Gastrocnemius medialis (tissue), 4 donors: Measurements from ENCODE around the gene CERS6. TPM values are rescaled to one million over a fixed set of nuclear protein-coding genes. Genes with fewer than 3 reads are reported as not detected.
A peak's percentile ranks its signal among the peaks of the same experiment; 100 is the strongest.

Source experiments
- ATAC-seq, 2 donors: fragments of 150-250 bp; one replicate each; pipeline ENCODE4 v1.9.1; 2016
- DNase-seq, 2 donors: peaks; one replicate each; pipeline ENCODE4 v3.0.0-alpha.2; 2019
- H3K27ac ChIP-seq, 4 donors: fragments of 200-600 bp; sonication (generic); 1 replicate in 1 of 4; 2 replicates in 3 of 4; pipeline ENCODE4 v1.5.1; 2016 to 2018; ENCODE audit warnings: mild to moderate bottlenecking in 2 of 4, moderate library complexity in 1 of 4
- H3K27me3 ChIP-seq, 3 donors: fragments of 200-600 bp; sonication (generic) in 2 of 3; 1 replicate in 1 of 3; 2 replicates in 2 of 3; pipeline versions ENCODE4 v1.5.1 to v1.6.0; 2016 to 2019; ENCODE audit warnings: mild to moderate bottlenecking in 1 of 3, moderate library complexity in 1 of 3
- H3K36me3 ChIP-seq, 2 donors: fragments of 200-600 bp; sonication (generic) in 1 of 2; one replicate each; pipeline ENCODE4 v1.5.1; 2017 to 2018
- H3K4me1 ChIP-seq, 2 donors: fragments of 200-600 bp; sonication (generic) in 1 of 2; one replicate each; pipeline ENCODE4 v1.5.1; 2016 to 2017; ENCODE audit warnings: mild to moderate bottlenecking in 2 of 2
- H3K4me3 ChIP-seq, 4 donors: fragments of 200-600 bp; sonication (generic) in 3 of 4; 1 replicate in 1 of 4; 2 replicates in 3 of 4; pipeline ENCODE4 v1.5.1; 2016 to 2019; ENCODE audit warnings: mild to moderate bottlenecking in 2 of 4
- H3K9me3 ChIP-seq, 3 donors: fragments of 200-600 bp; sonication (generic) in 2 of 3; 1 replicate in 1 of 3; 2 replicates in 2 of 3; pipeline ENCODE4 v1.5.1; 2016 to 2019
- CTCF ChIP-seq, 5 experiments: fragments of 450-650 bp in 3 of 5; fragments of 200-600 bp in 2 of 5; sonication (generic) in 2 of 5; IDR thresholded peaks in 4 of 5; conservative IDR thresholded peaks in 1 of 5; 1 replicate in 4 of 5; 2 replicates in 1 of 5; pipeline ENCODE4 v1.5.1; 2016 to 2019; ENCODE audit warnings: antibody characterized with exemption in 5 of 5, mild to moderate bottlenecking in 3 of 5, moderate library complexity in 3 of 5
- POLR2A ChIP-seq, 2 donors: fragments of 450-650 bp; IDR thresholded peaks; one replicate each; pipeline ENCODE4 v1.6.1; 2017; ENCODE audit warnings: antibody characterized with exemption in 2 of 2, mild to moderate bottlenecking in 2 of 2, moderate library complexity in 2 of 2
- in situ Hi-C, 4 donors: fragments of 200-750 bp; cut with MboI; loops; one replicate each; pipeline versions ENCODE4 v1.15.0 to v1.8.0; 2017; ENCODE audit warnings: low sequenced_read_pairs in 4 of 4
- intact Hi-C: fragments of 100-400 bp; cut with DNase I; formaldehyde crosslinking; loops from one replicate; pipeline ENCODE4 v1.15.1; 2023; ENCODE audit warnings: low total_unique reads
- total RNA-seq, 4 donors: library from RNA; depleted of rRNA; stranded (reverse); fragments of >200 nt; gene quantifications; one replicate each; pipeline versions ENCODE4 v1.1.0 to v1.2.3, GENCODE V29; 2016

Gene CERS6
- total RNA-seq, 4 donors from 2014 or later = 11.9 to 18.0 (median 14.7) TPM

GRCh38 chr2:168608796-168609195, 152.7 kb downstream of the CERS6 start:
- H3K4me1 ChIP-seq = peaks cover 10 to 16% of the 10 kb centered on the region in 2 donors
- in situ Hi-C loops = no loop called here
- intact Hi-C loops = no loop called here

GRCh38 chr2:168611091-168611490, 155.0 kb downstream of the CERS6 start:
- intact Hi-C loops = no loop called here

More at GRCh38 chr2:168608796-168609195, 152.7 kb downstream of the CERS6 start:
- TF ChIP-seq POLR2A (IDR thresholded peaks at IDR 0.05) = no peak
- no peak for TF ChIP-seq CTCF (IDR thresholded peaks at IDR 0.05 in 4 of 5, conservative IDR thresholded peaks at IDR 0.05 in 1 of 5)
- H3K4me3 ChIP-seq = no peak overlapping the region
- ATAC-seq (no peak), DNase-seq (no peak)
- H3K36me3 ChIP-seq = no peaks in the 10 kb centered on the region
- no peaks in the 10 kb centered on the region for H3K27me3 ChIP-seq
- no peaks in the 10 kb centered on the region for H3K9me3 ChIP-seq
- no peak overlapping the region for H3K27ac ChIP-seq

GRCh38 chr2:168611896-168612650, 156.0 kb downstream of the CERS6 start:
- intact Hi-C loops (no loop called here), in situ Hi-C loops (no loop called here)
- no peaks in the 10 kb centered on the region for H3K9me3 ChIP-seq
- ATAC-seq (peak in 1 of 2 donors; percentile 21), DNase-seq (no peak)
- no peak for TF ChIP-seq POLR2A (IDR thresholded peaks at IDR 0.05)
- TF ChIP-seq CTCF (IDR thresholded peaks at IDR 0.05 in 4 of 5, conservative IDR thresholded peaks at IDR 0.05 in 1 of 5) = no peak
- no peaks in the 10 kb centered on the region for H3K36me3 ChIP-seq
- H3K27me3 ChIP-seq = no peaks in the 10 kb centered on the region
- H3K4me3 ChIP-seq = no peak overlapping the region
- H3K27ac ChIP-seq = peak overlapping the region in 3 of 4 donors; percentile 10 to 32 (median 12)
- peaks cover 10 to 16% of the 10 kb centered on the region in 2 donors for H3K4me1 ChIP-seq

More at GRCh38 chr2:168611091-168611490, 155.0 kb downstream of the CERS6 start:
- Histone ChIP-seq H3K9me3 (no peaks in the 10 kb centered on the region), H3K4me1 (peaks cover 10 to 16% of the 10 kb centered on the region in 2 donors), H3K27ac (no peak overlapping the region), H3K36me3 (no peaks in the 10 kb centered on the region), H3K4me3 (no peak overlapping the region), H3K27me3 (no peaks in the 10 kb centered on the region)
- TF ChIP-seq POLR2A (IDR thresholded peaks at IDR 0.05) = no peak
- no peak for TF ChIP-seq CTCF (IDR thresholded peaks at IDR 0.05 in 4 of 5, conservative IDR thresholded peaks at IDR 0.05 in 1 of 5)
- in situ Hi-C loops = no loop called here
- DNase-seq (no peak), ATAC-seq (no peak)

- TF ChIP-seq CTCF (IDR thresholded peaks at IDR 0.05 in 4 of 5, conservative IDR thresholded peaks at IDR 0.05 in 1 of 5) = no peak
- TF ChIP-seq POLR2A (IDR thresholded peaks at IDR 0.05) = no peak
- H3K9me3 ChIP-seq = no peaks in the 10 kb centered on the region
- no peaks in the 10 kb centered on the region for H3K36me3 ChIP-seq
- ATAC-seq (no peak), DNase-seq (no peak)
- no peak overlapping the region for H3K27ac ChIP-seq
- intact Hi-C loops (no loop called here), in situ Hi-C loops (no loop called here)
- H3K4me1 ChIP-seq = peaks cover 10 to 16% of the 10 kb centered on the region in 2 donors
- no peak overlapping the region for H3K4me3 ChIP-seq
- H3K27me3 ChIP-seq = no peaks in the 10 kb centered on the region
Measured at GRCh38 chr2:168612719-168613118, 156.6 kb downstream of the CERS6 start.
